SK-N-SH (cell line): ENCODE results near the gene AGTR1. TPM values are rescaled to one million over a fixed set of nuclear protein-coding genes. Genes with fewer than 3 reads are reported as not detected.

ENCODE experiments used
- CTCF ChIA-PET: fragments of 300-600, 350-600 bp; formaldehyde crosslinking; extraction: SDS; loops from one replicate; lab custom pipeline; 2021; lab: Yijun Ruan, JAX
- POLR2A ChIA-PET: fragments of 350-600 bp; sonication (Branson Sonifier 250); formaldehyde crosslinking; extraction: SDS; loops from one replicate; lab custom pipeline; 2020; ENCODE audit warnings: antibody characterized with exemption, inconsistent platforms; lab: Yijun Ruan, JAX
- DNase-seq: peaks from one replicate; pipeline ENCODE4 v3.0.0; 2012
- H2AFZ ChIP-seq: fragments of 200-600 bp; sonication (generic); 2 replicates; pipeline ENCODE4 v1.8.1; 2016; ENCODE audit warnings: antibody characterized with exemption, mild to moderate bottlenecking, low read depth
- H3F3A ChIP-seq: fragments of 200-600 bp; sonication (generic); replicated peaks from 2 replicates; pipeline ENCODE3; 2016; ENCODE audit warnings: antibody characterized with exemption, mild to moderate bottlenecking; ENCODE audit not compliant: insufficient read depth
- H3K27ac ChIP-seq, 2 experiments: fragments of 200-500 bp in 1 of 2; fragments of 200-600 bp in 1 of 2; sonication (Bioruptor generic) in 1 of 2; sonication (generic), shearing (Covaris generic) in 1 of 2; 2 replicates each; pipeline versions ENCODE4 v1.5.1 to v1.6.1; 2014 to 2016; ENCODE audit warnings: low read depth in 2 of 2, inconsistent platforms in 1 of 2, low read length in 1 of 2, mild to moderate bottlenecking in 1 of 2, mixed read lengths in 1 of 2
- H3K27me3 ChIP-seq: fragments of 200-600 bp; sonication (generic), shearing (Covaris generic); 2 replicates; pipeline ENCODE4 v1.6.1; 2016; ENCODE audit warnings: mixed run types; ENCODE audit not compliant: insufficient read depth
- H3K36me3 ChIP-seq, 2 experiments: fragments of 200-500 bp in 1 of 2; fragments of 200-600 bp in 1 of 2; sonication (Bioruptor generic) in 1 of 2; sonication (generic) in 1 of 2; replicated peaks in 1 of 2; 2 replicates each; pipeline versions ENCODE3 to v1.5.1; 2014 to 2016; ENCODE audit warnings: low read length in 1 of 2, mild to moderate bottlenecking in 1 of 2; ENCODE audit not compliant: insufficient read depth in 2 of 2, control insufficient read depth in 1 of 2
- H3K4me1 ChIP-seq, 2 experiments: fragments of 200-500 bp in 1 of 2; fragments of 200-600 bp in 1 of 2; sonication (Bioruptor generic) in 1 of 2; sonication (generic), shearing (Covaris generic) in 1 of 2; 2 replicates each; pipeline versions ENCODE4 v1.5.1 to v1.6.1; 2014 to 2016; ENCODE audit warnings: low read depth in 1 of 2, low read length in 1 of 2, mixed run types in 1 of 2; ENCODE audit not compliant: insufficient read depth in 2 of 2, control insufficient read depth in 1 of 2
- H3K4me2 ChIP-seq: fragments of 200-600 bp; sonication (generic), shearing (Covaris generic); 2 replicates; pipeline ENCODE4 v1.6.1; 2017; ENCODE audit warnings: mixed run types
- H3K4me3 ChIP-seq, 2 experiments: fragments of 200-500 bp in 1 of 2; fragments of 200-600 bp in 1 of 2; sonication (Bioruptor generic) in 1 of 2; sonication (generic), shearing (Covaris generic) in 1 of 2; 2 replicates each; pipeline versions ENCODE4 v1.5.1 to v1.8.1; 2014 to 2016; ENCODE audit warnings: low read depth in 2 of 2, inconsistent platforms in 1 of 2, low read length in 1 of 2, mild to moderate bottlenecking in 1 of 2, mixed read lengths in 1 of 2, moderate library complexity in 1 of 2
- H3K79me2 ChIP-seq: fragments of 200-600 bp; sonication (generic); 2 replicates; pipeline ENCODE4 v1.8.1; 2017; ENCODE audit warnings: mild to moderate bottlenecking; ENCODE audit not compliant: insufficient read depth
- H3K9ac ChIP-seq: fragments of 200-600 bp; sonication (generic); 2 replicates; pipeline ENCODE4 v1.6.1; 2017; ENCODE audit warnings: mixed run types
- H3K9me2 ChIP-seq: fragments of 200-600 bp; sonication (generic); 2 replicates; pipeline ENCODE4 v1.6.1; 2017; ENCODE audit warnings: mixed run types
- H3K9me3 ChIP-seq: fragments of 200-600 bp; sonication (generic); 2 replicates; pipeline ENCODE4 v1.6.1; 2017; ENCODE audit warnings: mixed run types, mild to moderate bottlenecking, moderate library complexity
- H4K20me1 ChIP-seq: fragments of 200-600 bp; sonication (generic); 2 replicates; pipeline ENCODE4 v1.6.1; 2017; ENCODE audit warnings: mild to moderate bottlenecking, mixed run types; ENCODE audit not compliant: insufficient read depth
- CHD2 ChIP-seq: fragments of 150-350 bp; IDR thresholded peaks from 2 replicates; pipeline ENCODE4 v1.6.1; 2018; ENCODE audit warnings: low read length; ENCODE audit not compliant: partially characterized antibody
- CTCF ChIP-seq: fragments of 200-600 bp; sonication (generic); IDR thresholded peaks from 2 replicates; pipeline ENCODE4 v1.6.1; 2017; ENCODE audit warnings: antibody characterized with exemption, mild to moderate bottlenecking, moderate library complexity
- ELF1 ChIP-seq: IDR thresholded peaks from 2 replicates; pipeline ENCODE4 v1.4.0; 2012
- EP300 ChIP-seq, 2 experiments: IDR thresholded peaks; 2 replicates each; pipeline versions ENCODE4 v1.4.0 to v1.6.1; 2012; ENCODE audit warnings: borderline replicate concordance in 1 of 2, low read depth in 1 of 2, low read length in 1 of 2
- FOXJ3 ChIP-seq: sonication (generic); formaldehyde crosslinking; IDR thresholded peaks from 2 replicates; pipeline ENCODE4 v1.5.1; 2020; ENCODE audit warnings: mild to moderate bottlenecking, missing genetic modification reagents
- FOXM1 ChIP-seq: IDR thresholded peaks from 2 replicates; pipeline ENCODE4 v1.4.0; 2012; ENCODE audit warnings: low read depth, mild to moderate bottlenecking
- GATA2 ChIP-seq: sonication (generic); formaldehyde crosslinking; IDR thresholded peaks from 2 replicates; pipeline ENCODE4 v1.5.0; 2020; ENCODE audit warnings: mild to moderate bottlenecking, missing genetic modification reagents
- IRF3 ChIP-seq: fragments of 150-350 bp; IDR thresholded peaks from 2 replicates; pipeline ENCODE4 v1.6.1; 2016; ENCODE audit warnings: mild to moderate bottlenecking, low read depth, low read length
- JUND ChIP-seq: IDR thresholded peaks from 2 replicates; pipeline ENCODE4 v1.4.0; 2012
- MAX ChIP-seq: IDR thresholded peaks from 2 replicates; pipeline ENCODE4 v1.4.0; 2012; ENCODE audit warnings: low read depth
- MEF2A ChIP-seq: IDR thresholded peaks from 2 replicates; pipeline ENCODE4 v1.4.0; 2012; ENCODE audit warnings: low read depth, borderline replicate concordance
- MXI1 ChIP-seq: IDR thresholded peaks from 2 replicates; pipeline ENCODE4 v1.6.1; 2012; ENCODE audit warnings: mild to moderate bottlenecking, low read depth, low read length, improper control_type of control experiment
- NFIC ChIP-seq: IDR thresholded peaks from 2 replicates; pipeline ENCODE4 v1.4.0; 2012; ENCODE audit warnings: borderline replicate concordance
- POLR2AphosphoS5 ChIP-seq: IDR thresholded peaks from 2 replicates; pipeline ENCODE4 v1.6.1; 2012; ENCODE audit warnings: low read depth, low read length
- REST ChIP-seq: IDR thresholded peaks from 2 replicates; pipeline ENCODE4 v1.6.1; 2012; ENCODE audit warnings: mild to moderate bottlenecking, low read depth, low read length, moderate library complexity
- SMC3 ChIP-seq: IDR thresholded peaks from 2 replicates; pipeline ENCODE4 v1.6.1; 2012; ENCODE audit warnings: low read depth, low read length, improper control_type of control experiment
- TAF1 ChIP-seq: IDR thresholded peaks from 2 replicates; pipeline ENCODE4 v1.6.1; 2012; ENCODE audit warnings: low read depth, mild to moderate bottlenecking, low read length, moderate library complexity, borderline replicate concordance
- USF1 ChIP-seq: IDR thresholded peaks from 2 replicates; pipeline ENCODE4 v1.4.0; 2012; ENCODE audit warnings: low read depth, borderline replicate concordance
- USF2 ChIP-seq: fragments of 150-350 bp; IDR thresholded peaks from 2 replicates; pipeline ENCODE4 v1.6.1; 2017; ENCODE audit warnings: antibody characterized with exemption, low read length, low read depth, borderline replicate concordance
- WGBS: methylation state at CpG from one replicate; pipeline ENCODE4 v1.1.6; 2017; ENCODE audit warnings: low lambda C conversion rate; 5-methylcytosine and 5-hydroxymethylcytosine counted together
- polyA plus RNA-seq, 3 experiments: library from polyadenylated mRNA; depleted of rRNA; stranded (reverse); fragments of >200 nt; gene quantifications; 2 replicates each; pipeline ENCODE4 v1.2.3, GENCODE V29; 2012

The AGTR1 gene
- polyA plus RNA-seq, 1 of the 3 experiments (the other 2 are of a cell fraction): 0.15 TPM

- Histone ChIP-seq H3K9me3 (no peaks in the 10 kb centered on the region), H4K20me1 (no peaks in the 10 kb centered on the region), H3K9me2 (no peaks in the 10 kb centered on the region), H3K27me3 (no peaks in the 10 kb centered on the region), H3F3A (no peaks in the 10 kb centered on the region), H3K4me1 (peaks cover 0 to 12% of the 10 kb centered on the region in 2 experiments; a peak in 2 of 4 replicates), H3K79me2 (no peaks in the 10 kb centered on the region; the same call in 1 of the 2 replicates), H2AFZ (no peak overlapping the region), H3K27ac (no peak overlapping the region), H3K4me3 (no peak overlapping the region), H3K4me2 (no peak overlapping the region), H3K36me3 (no peaks in the 10 kb centered on the region), H3K9ac (no peak overlapping the region)
- no peak for DNase-seq
- WGBS: 29% methylated on average over 1 of the region's 1 CpG
- CTCF ChIA-PET: interaction anchor here (1.3 kb wide), 1 partner anchor 69 kb away, joined by 4 read pairs; no protein-coding TSS in a partner anchor
- POLR2A ChIA-PET: no interaction called here
- TF ChIP-seq FOXM1 (no peak), ELF1 (no peak), SMC3 (no peak), MAX (no peak), REST (no peak), MEF2A (no peak), MXI1 (no peak), GATA2 (CRISPR knock-in tag) (no peak), USF1 (no peak), CTCF (no peak), IRF3 (no peak), TAF1 (no peak), CHD2 (no peak), POLR2AphosphoS5 (no peak), USF2 (no peak), EP300 (IDR thresholded peaks at IDR 0.05; ENCODE audit: borderline replicate concordance in 1 of 2, low read depth in 1 of 2, low read length in 1 of 2) (no peak), FOXJ3 (CRISPR knock-in tag) (no peak), JUND (no peak), NFIC (no peak)
- TF ChIP-seq, all 33 proteins: peak for 0
These were observed 94.8 kb downstream of the AGTR1 start for GRCh38 chr3:148792516-148792915.
